Islet of Langerhans (tissue), 1 donor: ENCODE data around the gene STX1A.

ENCODE experiments used
- FAIRE-seq: peaks from one replicate; lab custom pipeline; 2011; peaks lifted over from hg19 to GRCh38; lab: Jason Lieb, UNC

Gene STX1A

DNA sequence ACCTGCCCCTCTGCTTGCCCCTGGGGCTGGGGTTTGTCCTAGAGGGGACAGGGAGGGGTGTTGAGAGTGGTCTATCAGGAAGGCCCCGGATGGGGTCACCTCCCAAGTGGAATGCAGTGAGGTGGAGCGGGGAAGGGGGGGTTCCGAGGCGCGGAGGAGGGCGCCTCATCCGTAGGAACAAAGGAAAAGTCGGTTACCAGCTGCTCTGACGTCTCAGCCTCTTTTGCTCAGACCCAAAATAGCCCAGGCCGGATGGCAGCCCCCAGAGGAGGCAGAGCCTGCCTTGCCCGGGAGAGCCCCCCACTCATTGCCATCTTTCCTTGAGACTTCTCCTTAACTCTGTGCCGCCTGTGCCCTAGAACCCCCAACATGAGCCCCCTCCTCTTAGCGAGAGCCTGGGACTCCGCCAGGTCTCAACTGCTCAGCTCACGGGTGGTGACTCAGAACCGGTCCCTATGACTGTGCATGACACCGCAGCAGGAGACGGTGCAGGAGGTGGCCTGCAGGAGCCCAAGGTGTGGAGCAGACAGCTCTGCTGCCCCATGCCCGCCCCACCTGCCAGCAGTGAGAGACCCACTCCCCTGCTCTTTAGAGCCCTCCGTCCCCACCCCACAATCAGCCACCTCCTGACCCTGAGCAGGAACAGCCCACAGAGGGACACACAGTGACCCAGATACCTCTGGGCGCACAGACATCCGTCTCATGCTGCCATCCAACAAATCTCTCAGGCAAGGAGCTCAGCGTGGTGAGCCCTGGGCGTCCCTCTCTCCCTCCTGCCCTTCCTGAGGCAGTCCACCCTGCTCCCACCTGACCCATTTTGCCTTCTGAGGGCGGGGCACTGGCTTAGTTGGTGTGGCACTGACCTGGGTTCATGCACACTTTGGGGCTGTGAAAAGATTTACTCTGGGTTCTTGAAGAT is 13.1 kb downstream of the STX1A start:
- FAIRE-seq = no peak

DNA sequence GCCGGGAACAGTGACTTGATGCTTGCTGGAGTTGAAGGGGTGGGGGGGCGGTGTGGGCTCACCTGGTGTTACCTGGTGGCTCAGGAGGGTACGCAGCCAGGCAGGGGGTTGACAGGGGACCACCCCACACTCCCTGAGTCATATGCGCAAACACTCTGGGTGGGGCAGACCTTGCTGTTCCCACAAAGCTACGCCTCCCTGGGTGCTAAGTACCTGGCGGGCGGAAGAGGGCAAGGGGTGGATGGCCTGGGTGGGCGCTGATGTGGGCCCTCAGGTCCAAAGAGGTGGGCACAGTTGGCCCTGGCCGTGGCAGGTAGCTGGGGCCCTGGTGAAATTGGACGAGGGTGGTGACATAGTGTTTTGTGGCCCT is 13.9 kb downstream of the STX1A start:
- FAIRE-seq = no peak

DNA sequence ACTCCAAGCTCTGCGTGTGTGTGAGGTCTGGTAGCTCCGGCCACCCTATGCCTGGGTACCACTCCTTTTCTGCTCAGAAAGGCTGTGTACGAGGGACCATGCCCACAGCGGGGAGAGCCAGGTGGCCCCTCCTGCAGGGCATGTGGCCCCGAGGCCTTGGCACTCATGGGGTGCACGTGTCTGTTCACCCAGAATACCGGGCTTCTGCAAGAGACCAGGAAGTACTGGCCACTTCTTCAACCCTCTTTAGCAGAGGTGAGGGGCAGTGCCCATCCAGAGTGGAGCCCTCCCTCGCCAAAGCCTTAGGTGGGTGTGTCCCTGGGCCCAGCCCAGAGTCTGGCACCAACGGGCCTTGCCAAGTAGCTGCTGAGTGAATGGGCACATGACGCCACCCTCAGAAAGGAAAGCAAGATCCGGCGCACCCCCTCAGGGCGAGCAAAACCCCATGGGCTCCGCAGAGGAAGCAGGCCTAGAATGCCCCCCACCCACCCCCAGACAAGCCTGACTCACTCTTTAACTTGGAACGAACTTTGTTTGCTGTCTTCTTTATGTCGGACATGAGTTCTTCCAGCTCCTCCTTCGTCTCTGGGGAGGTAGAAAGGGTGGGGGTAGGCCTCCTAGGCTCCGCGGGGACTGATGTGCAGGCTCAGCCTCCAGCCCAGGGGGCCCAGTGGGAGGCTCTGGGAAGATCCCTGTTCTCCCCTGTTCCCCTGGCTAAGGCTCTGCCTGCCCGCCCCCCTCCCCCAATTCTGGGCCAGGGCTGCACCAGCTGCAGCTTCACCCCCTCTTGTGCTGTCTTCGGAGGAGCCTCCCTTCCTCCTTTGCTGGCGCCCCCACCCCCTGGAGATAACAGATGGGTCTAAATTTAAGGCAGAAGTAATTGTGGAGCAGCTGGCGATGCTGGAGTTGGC is 14.6 kb downstream of the STX1A start:
- no peak for FAIRE-seq

DNA sequence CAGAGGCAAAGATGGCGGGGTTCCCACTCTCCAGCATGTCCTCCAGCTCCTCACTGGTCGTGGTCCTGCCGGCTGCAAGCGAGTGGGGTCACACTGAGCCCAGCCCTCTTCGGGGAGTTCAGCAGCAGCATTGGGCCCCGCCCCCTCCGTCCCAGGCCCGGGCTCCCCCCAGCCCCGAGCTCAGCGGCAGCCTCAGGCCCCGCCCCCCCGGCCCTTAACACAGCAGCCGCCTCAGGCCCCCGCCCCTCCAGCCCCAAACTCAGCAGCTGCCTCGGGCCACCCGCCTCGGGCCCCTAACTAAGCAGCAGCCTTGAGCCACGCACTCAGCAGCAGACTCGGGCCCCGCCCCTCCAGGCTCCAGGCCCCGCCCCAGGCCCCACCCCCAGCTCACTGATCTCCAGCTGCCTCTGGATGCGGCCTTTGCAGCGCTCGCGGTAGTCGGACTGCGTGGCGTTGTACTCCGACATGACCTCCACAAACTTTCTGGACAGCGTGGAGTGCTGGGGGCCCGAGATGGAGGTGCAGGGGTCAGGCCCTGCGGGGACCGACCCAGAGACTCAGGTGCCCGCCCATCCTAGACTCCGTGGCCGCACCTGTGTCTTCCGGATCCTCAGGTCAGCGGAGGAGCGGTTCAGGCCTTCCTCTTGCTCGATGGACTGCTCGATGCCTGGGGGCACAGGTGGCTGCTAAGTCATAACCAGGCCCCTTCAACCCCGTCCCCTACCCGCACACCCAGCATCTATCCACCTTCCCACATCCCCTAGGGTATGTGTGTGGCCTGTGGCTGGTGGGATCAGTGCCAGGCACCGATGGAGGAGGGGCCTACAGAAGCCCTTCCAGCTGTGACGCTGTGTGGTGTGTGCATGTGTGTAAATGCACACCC is 15.5 kb downstream of the STX1A start:
- FAIRE-seq = no peak

DNA sequence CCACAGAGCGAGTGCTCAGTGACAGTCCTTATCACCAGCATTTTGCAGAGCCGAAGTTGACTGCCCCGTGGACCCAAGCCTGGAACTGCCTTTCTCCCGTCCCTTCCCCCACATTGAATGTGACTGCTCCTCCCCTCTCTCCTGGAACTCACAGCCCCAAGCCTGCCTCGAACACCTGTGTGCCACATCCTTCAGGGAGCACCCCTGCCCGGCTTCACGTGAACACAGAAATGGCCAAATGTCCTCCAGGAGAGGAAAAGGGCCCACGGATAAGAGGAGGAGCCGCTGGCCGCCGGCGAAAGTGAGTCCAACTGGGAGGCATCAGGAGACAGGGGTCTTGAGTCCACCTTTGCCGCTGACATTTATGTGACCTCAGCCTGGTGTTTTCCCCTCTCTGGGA is 16.2 kb downstream of the STX1A start:
- no peak for FAIRE-seq

DNA sequence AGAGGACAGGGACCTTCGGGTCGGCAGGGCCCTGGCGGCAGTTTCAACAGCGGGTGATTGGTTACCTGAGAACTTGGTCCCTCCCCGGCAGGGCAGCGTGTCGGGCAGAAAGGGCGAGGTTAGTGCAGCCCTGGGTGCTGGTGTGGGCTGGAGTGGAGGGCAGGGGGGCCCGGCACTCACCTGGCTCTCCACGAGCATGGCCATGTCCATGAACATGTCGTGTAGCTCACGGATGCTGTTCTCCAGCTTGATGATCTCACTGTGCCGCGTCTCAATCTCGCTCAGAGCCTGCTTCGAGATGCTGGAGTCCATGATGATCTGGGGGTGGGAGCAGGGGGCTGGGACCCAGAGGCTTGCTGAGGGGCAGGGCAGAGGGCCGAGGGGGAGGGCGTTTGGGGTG is 16.8 kb downstream of the STX1A start:
- no peak for FAIRE-seq

DNA sequence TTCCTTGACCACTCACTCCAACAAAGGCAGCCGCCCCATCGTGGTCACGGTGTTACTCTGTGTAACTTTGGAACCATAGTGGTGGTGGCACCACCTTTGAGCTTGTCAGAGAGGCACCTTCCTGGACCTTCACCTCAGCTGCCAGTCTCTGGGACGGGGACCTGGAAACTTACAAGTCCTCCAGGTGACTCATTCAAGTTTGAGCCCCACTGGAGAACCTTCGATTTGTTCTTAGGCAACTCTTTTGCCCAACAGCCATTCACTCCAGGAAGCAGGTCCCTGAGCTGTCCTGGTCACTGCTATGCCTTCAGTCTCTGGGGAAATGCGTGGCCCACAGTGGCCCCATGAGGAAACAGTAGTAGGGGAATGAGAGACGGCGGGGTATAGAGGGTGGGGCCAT is 17.2 kb downstream of the STX1A start:
- FAIRE-seq = no peak

DNA sequence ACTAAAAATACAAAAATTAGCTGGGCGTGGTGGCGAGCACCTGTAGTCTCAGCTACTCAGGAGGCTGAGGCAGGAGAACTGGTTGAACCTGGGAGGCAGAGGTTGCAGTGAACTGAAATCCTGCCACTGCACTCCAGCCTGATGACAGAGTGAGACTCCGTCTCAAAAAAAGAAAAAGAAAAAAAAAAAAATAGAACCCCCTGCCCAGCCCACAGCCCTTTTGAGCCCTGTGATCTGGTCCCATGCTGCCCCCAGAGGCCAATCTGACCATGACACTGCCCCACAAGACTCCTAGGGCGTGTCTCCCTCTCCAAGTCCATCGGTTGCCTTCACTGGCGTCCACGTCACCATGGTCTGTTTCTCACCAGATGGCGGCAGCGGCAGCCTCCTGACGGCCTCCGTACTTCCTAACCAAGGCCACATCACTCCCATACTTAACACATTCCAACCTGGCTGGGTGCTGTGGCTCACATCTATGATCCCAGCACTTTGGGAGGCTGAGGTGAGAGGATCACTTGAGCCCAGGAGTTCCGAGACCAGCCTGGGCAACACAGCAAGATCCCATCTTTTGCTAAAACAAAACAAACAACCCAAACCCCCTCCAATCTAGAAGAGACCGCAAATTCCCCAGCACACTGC is 18.0 kb downstream of the STX1A start:
- FAIRE-seq = peak; percentile 21

DNA sequence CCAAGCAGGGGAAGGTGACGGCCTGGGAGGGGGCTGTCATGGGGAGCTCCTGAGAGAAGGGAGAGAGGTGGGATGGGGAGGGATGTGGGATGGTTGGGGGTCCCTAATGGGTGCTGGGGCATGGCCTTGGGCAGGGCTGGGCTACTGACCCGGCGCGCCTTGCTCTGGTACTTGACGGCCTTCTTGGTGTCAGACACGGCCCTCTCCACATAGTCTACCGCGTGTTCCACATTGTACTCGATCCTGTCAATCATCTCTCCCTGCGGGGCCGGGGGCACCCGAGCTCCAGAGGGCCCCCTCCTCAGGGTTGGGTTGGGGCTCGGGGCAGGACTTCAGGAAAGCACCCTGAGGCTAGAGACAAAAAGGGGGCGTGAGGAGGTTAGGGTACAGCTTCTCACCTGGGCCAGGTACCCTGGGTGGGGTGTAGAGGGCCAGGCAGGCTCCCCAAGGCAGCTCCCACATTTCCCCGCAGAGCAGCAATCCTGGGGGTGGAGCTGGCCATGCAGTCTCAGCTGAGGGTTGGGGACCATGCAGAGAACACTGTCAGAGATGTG is 18.8 kb downstream of the STX1A start:
- FAIRE-seq = no peak

DNA sequence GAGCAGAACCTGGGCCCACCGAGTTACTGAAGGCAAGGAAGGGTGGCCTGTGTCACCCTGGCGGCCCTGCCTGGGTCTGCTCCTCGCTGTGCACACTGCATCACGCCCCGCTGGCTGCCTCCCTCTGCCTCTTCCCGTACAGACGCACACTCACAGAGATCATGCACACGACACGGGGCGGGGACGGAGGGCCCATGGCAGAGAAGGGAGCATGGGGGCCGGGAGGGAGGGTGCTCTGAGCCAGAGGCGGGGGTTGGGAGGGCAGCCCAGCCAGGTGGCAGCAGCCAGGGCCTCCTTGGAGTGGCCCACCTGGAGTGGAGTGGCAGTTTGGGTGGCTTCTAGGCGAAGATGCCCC is 19.4 kb downstream of the STX1A start:
- no peak for FAIRE-seq

DNA sequence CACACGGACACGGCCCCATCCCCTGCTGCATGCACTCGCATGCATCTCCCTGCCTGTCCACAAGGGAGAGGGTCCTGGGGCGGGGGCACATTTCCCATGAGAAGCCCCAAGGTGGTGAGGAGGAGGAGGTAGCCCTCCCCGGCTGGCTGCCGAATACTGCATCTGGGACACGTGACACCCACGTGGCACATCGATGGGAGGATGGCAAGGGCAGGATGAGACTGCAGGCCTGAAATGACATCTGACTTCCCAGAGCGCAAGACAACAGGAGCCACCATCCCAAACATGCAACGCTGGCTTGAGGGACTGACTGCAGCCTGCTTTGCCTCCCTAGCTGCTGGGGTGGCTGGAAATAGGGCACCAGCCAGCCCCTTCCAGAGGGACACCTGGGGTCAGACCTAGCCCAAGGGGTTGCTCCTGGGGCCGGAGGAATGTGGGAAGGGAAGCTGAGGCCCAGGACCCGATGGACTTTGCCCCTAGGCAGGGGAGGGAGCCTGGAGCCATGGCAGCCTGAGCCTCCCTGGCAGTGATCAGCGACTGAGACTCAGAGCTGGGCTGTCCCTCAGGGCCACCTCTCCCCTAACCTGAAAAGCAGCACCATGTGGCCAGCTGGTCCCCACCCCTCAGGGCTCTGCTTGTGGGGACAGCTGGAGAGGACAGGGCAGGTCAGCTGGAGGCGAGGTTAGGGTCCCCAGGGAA is 19.9 kb downstream of the STX1A start:
- no peak for FAIRE-seq

DNA sequence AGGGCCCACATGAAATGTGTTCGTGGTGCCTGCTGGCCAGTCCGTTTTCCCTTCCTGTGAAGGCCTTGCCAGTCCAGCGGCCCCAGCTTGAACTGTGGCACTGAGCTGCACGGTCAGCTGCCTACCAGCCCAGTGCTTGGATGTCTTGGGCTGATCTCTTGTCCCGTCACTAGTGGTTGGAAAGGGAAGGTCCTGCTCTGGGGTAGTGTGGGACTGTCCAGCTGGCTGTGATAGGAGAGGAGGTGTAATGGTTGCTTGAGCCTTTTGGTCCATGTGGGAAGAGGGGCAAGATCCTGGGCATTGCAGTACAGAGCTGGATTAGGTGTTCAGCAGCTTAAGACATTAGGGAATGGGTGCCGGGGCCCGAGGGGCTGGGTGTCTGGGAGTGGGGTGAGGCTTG is 21.1 kb downstream of the STX1A start:
- FAIRE-seq = no peak

DNA sequence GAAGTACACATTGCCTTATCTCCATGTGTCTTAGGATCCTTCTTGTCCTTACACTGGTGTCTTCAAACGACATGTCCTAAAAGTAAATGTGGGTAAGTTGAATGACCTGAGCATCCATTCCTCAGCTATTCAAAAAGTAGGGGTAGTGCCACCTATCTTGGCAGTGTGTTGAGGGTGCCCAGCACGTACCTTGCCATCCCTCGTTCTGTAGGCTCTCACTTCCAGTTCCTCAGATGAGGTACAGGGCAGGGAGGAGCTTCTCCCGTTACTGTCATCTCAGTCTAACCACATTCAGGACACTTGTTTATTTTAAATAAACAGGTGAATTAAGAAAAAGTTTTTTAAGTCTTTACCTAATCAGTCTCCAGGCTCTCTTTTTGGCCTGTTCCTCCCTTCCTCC is 23.1 kb downstream of the STX1A start:
- FAIRE-seq = no peak

DNA sequence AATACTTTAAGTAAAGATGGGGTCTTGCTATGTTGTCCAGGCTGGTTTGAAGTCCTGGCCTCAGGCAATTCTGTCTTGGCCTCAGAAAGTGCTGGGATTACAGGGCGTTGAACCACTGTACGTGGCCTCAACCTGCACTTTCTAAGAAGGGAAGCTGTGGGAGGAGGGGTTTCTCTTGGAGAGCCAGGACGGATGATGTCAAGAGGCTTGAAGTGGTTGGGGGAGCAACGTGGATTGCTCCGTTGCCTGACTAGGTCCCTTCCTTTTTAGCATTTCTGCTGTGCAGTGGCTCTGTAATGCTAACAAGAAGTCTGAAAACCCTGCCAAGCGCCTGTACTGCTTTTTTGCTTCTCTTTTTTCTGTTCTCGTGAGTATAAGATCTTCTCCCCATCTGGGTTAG is 28.8 kb downstream of the STX1A start:
- FAIRE-seq = no peak

DNA sequence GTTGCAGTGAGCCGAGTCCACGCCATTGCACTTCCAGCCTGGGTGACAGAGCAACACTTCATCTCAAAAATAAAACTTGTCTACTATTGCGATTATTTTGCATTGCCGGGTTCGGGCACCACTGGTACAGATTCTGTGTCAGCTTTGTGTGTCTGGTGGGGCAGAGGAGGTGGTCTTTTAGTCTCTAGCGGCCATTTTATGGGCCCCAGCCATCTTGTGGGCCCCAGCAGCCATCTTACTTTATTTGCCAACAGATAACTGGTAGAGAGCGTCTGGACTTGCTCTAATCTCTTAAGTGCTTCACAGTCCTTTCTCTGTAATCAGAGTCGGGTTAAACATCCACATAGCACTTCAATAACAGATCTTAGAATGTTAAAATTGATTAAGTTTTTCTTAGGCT is 31.2 kb downstream of the STX1A start:
- no peak for FAIRE-seq

DNA sequence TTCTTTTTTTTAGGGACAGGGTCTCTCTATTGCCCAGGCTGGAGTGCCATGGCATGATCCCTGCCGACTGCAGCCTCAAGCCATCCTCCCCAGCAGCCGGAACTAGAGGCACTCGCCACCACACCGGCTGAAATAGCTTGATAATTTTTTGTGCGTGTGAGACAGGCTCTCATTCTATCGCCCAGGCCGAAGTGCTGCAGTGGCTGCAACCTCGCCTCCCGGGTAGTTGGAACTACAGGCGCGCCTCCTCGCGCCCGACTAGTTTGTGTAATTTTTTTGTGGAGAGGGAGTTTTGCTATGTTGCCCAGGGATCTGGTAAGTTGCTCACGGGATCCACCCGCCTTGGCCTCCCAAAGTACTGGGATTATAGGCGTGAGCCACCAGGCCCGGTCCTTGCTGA is 34.2 kb downstream of the STX1A start:
- no peak for FAIRE-seq

DNA sequence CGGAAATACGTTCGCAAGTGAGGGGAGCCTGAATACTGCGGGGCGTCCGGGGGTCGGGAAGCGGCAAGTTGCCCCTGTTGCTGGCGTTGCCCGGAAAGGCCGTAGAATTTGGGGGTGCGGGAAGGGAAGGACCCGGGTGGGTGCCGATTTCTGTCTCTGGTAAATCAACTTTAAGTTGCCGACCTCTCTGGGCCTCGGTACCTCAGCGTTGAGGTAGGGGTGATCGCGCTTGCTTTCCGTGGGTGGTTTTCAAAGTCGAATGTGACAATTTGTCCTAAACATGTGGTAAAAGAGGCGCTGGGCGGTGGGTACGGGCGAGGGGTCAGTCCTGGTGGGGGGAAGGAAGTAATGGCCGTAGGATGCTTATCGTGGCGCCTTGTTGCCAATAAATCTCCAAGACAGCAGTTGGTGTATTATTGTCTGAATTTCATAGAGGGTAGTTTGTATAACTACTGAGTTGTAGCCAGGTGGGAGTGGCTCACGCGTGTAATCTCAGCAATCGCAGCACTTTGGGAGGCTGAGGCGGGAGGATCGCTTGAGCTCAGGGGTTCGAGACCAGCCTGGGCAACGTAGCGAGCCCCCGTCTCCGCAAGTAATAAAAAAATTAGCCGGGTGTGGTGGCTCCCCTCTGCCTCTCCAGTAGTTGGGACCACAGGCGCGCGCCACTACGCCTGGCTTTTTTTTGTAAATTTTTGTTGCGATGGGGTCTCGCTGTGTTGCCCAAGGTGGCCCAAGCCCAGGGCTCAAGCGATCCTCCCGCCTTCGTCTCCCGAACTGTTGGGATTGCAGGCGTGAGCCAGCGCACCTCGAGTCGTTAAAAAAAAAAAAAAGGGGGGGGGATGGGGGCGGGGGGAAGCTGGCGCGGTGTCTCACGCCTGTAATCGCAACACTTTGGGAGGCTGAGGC is 35.4 kb downstream of the STX1A start:
- FAIRE-seq = no peak

DNA sequence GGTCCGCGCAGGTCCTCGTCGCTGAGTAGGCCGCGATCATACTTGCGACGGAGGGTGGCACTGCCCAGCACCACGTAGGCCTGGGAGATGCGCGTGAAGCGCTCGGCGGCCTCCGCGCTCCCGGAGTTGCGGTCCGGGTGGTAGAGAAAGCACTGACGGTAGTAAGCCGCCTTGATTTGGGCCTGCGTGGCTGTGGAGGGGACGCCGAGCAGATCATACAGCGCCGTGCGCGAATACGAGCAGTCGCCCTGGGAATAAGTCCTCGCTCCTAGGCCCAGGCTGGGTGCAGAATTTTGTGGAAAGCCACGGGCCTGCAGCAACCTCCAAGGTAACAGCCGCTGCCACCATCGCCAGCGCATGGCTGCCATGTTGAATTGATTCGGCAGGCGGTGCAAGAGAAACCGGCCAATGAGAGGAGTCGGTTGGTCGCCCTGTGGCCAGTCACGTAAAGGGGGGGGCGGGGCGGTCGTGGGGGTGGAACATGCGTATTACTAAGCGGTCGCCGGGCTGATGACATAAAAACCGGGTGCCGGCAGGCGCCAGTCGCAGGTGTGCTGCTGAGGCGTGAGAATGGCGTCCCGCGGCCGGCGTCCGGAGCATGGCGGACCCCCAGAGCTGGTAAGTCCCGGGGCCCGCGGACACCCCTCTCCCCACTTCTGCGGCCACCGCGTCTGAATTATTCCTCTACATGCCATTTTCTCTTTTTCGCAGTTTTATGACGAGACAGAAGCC is 36.2 kb downstream of the STX1A start, which contains the start of the genes BUD23 and DNAJC30:
Gene BUD23, plus strand, starts transcription at position 542 of the 732 bp plus-strand sequence. Its CDS starts 29 bp downstream, at position 571.
Gene DNAJC30, minus strand, starts transcription at position 398 of the 732 bp plus-strand sequence. Its CDS starts 30 bp downstream, at position 368.
- FAIRE-seq = no peak

DNA sequence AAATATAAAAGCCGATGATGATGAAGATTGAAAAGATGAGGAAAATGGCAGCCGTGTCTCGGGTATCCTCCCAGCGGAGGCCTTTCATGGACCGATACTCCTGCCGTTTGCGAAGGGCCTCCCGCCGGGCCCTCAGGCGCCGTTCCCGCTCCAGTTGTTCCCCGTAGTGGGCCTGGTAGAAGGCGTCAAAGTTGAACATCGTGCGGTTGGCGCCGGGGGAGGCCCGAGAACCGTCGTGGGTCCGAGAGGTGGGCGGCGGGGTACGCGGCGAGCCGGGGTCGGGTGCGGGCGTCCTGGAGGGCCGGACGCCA is 36.8 kb downstream of the STX1A start:
- no peak for FAIRE-seq
